Kasumi-1 (cell line): ENCODE measurements around the gene HRAS.
A peak's percentile ranks its signal among the peaks of the same experiment; 100 is the strongest.

ENCODE experiments used
- DNase-seq, 2 experiments: peaks; one replicate each; lab custom pipeline; 2025; lab: John Stamatoyannopoulos, UW

The HRAS gene

DNA sequence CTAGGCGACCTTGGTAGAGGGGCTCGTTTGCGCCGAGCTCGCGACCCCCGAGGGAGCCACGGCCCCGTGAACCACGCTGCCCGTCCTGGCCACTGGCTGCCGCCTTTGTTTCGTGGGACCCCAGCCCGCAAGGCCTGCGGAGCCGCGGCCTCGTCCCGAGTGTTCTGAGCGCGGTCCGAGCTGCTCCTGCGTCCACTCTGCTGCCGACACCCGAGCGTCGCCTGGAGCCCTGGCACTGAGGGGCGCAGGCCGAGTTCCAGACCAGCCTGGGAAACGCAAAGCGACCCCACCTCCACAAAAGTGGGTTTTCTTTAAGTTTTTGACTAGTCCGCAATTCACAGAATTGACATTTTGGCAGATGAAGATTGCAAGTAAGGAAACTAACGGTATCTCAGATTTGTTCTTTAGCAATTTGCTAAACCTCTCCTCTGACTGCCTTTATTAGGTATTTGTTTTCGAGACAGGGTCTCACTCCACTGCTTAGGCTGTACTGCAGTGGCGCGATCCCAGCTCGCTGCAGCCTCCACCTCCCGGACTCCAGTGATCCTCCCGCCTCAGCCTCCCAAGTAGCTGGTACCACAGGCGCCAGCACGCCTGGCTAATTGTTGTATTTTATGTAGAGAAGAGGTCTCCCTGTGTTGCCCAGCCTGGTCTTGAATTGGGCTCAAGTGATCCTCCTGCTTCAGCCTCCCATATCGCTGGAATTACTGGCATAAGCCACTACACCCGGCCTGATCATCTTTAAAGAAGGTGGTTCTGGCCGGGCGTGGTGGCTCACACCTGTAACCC lies 27.5 kb downstream of the HRAS start:
- DNase-seq: no peak

- peak; percentile 92 to 94 for DNase-seq
These were observed 28.2 kb downstream of the HRAS start, which contains the start of gene RNH1 for GRCh38 chr11:506995-507726. TSS of gene RNH1 (minus strand) at chr11:507242. CDS start at chr11:502162, 5,080 bp downstream.

DNA sequence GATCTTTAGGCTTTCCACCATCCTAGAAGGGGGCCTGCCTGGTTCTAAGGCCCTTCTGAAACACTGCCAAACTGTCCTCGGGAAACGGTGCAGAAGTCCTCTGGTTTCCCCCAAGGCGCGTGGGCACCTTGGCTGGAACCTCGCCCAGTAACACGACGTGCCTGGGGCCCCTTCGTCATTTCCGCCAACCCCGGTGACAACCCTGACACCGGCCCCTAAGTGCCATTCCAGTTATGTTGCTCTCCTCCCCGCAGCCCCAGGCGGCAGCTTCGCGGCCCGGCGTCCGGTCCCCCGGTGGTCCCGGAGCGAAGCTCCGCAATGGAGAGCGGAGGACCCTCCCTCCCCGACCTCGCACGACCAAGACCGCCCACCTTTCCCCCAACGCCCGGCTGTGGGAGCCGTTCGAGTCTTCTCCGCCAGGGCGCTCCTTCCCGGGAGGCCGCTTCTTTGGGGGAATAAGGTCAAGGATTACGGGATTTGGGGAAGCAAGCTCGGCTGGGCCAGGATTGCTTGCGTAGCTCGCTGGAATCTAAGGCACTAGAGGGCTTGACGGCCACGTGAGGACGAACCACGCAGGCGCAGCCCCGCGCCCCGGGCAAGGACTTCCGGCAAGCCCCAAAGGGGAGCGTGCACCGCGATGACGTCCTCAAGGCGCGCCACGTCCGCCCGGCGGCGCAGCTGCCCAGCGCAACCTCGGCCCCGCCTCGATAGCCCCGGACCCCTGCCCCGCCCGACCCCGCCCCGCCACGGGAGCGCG lies 29.0 kb downstream of the HRAS start:
- DNase-seq: peak; percentile 92 to 96

DNA sequence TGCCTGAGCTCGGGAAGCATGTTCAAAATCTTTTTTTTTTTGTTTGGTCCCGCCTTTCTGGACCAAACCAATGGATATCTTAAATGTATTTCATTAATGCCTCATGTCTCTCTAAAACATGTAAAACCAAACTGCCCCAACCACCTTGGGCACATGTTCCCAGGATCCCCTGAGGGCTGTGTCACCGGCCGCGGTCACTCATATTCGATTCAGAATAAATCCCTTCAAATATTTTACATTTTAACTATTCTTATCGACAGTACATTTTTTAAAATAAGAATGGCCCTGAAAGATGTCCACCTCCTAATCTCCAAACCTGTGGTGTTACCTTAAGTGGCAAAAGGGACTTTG lies 30.4 kb downstream of the HRAS start:
- no peak for DNase-seq

GRCh38 chr11:504053-504993 lies 31.1 kb downstream of the HRAS start:
- DNase-seq: peak; percentile 65 to 69

- peak; percentile 36 to 54 for DNase-seq
These were observed 32.0 kb downstream of the HRAS start for GRCh38 chr11:503179-503981.

DNA sequence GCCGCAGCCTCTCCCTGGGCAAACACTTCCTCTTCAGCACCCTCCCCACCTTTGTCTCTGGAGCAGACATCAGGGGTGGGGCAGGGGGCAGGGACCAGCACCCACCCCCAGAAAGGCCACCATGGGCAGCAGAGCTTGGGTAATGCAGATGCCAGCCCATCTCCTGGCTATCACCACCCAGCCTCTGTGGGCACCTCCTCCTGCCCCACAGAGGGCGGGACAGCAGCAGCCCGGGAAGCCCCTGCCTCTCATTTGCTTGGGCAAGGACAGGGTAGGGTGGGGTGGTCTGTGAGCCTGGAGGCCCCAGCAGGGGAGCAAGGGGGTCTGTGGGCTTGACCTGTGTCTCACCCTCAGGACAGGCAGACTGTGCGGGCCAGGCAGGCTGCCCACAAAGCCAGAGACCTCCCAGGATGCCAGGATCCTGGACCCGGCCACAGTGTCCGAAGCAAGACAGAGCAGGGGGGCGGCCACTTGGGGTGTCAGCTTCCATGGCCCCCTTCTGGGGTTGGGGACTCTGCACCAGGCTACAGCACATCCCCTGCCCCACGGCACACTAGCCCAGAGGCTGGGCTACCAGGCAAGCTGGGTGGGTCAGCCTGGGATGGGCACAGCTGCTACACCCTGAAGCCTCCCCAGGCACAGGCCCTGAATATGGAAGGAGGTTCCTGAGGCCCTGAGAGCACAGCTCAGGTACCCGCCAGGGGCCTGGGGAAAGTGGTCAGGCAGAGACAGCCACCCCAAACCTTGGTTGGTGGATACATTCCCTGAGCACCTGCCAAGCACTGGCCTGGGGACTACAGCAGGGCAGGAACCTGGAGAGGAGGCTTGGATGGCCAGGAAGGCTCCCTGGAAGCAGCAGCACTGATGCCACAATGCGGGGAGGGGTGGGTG lies 32.8 kb downstream of the HRAS start:
- no peak for DNase-seq

DNA sequence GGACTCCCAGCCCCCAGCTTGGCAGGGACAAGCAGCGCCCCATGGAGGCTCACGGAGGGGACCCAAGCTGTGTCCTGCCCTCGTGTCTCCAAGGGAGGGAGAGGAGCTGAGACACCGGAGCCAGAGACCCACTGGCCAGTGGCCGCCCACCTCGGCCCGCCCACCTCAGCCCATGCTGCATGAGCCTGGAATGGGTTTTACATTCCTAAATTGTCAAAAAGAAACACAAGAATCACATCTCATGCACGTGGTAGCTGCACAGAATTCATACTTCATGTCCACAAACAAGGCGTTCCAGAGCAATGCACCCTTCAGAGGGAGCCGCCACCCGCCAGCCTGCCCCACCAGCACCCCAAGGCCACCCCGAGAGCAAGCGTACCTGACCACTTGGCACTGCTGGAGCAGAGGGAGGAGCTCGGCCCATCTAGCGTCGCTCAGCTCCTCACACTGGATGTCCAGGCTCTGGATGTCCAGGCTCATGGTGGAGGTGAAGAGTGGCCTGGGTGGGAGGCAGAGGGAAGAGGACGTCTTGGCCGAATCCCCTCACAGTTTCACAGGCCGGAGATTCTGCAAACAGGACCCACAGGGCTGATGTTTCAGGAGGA lies 33.6 kb downstream of the HRAS start:
- DNase-seq: no peak

- DNase-seq: no peak
These were observed 34.2 kb downstream of the HRAS start for GRCh38 chr11:501001-501682.

DNA sequence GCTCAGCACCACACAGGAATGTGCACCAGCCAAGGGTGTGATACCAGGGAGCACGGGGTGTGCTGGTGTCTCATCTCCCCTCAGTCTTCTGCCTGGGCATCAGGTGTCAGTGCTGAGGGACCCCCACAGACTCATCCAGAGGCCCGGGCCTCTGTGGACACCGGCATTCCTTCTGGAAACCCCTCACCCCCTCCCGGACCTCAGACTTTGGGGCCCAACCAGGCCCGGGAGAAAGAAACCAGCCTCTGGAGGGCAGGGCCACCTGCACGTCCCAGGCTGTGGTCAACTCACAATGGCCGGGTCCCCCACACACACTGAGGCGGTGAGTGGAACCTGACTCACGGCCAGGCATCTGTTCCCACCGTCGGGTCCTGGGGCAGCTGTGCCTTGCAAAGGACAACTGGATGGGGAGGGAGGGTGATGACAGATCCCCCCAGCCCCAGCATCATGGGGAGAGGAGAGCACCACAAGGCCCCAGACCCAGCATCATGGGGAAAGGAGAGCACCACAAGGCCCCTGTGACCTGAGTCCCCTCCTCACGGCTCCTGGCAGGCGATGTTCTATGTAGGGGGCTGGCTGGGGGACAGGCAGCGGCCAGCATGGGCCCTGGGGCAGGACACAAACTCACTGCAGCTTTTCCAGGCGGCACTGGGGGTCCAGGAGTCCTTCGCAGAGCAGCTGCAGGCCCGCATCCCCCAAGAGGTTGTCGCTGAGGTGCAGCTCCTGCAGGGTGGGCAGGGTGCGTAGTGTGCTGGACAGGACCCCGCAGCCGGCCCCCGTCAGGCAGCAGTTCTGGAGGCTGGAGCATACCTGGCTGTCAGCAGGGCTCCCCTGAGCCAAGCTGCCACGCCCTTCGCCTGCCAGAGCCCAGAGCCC lies 35.9 kb downstream of the HRAS start:
- no peak for DNase-seq

DNA sequence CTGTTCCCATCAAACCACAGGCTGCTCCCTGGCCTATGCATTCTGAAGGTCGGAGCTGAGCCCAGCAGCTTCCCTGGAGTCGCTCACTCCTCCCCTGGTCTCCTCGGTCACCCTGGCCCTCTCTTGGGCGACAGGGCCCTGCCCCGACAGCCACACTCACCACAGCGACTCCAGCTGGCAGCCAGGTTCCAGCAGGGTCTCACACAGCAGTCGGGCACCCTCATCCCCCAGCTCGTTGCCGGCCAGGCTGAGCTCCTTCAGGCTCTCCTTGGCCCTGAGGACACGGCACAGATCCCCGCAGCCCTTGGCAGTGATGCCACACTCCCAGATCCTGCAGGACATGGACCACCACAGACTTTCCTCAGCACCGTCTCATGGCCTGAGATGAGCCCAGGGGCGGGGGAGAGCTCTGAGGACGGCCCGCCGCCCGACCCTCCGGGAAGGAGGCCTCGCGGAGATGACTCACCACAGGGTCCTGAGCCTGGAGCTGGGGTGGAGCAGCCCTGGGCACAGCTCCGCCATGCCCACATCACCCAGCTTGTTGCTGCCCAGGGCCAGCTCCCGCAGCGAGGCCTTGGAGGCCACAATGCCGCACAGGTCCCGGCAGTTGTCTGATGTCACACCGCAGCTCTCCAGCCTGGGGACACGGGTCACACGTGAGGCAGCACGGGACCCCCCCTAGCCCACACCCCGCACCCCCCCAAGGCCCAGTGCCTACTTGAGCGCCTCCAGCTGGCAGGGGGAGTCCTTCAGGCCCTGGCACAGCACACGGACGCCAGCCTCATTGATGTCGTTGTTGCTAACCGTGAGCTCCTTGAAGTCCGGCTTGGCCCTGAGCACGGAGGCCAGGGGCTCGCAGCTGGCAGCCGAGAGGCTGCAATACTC lies 36.8 kb downstream of the HRAS start:
- no peak for DNase-seq

DNA sequence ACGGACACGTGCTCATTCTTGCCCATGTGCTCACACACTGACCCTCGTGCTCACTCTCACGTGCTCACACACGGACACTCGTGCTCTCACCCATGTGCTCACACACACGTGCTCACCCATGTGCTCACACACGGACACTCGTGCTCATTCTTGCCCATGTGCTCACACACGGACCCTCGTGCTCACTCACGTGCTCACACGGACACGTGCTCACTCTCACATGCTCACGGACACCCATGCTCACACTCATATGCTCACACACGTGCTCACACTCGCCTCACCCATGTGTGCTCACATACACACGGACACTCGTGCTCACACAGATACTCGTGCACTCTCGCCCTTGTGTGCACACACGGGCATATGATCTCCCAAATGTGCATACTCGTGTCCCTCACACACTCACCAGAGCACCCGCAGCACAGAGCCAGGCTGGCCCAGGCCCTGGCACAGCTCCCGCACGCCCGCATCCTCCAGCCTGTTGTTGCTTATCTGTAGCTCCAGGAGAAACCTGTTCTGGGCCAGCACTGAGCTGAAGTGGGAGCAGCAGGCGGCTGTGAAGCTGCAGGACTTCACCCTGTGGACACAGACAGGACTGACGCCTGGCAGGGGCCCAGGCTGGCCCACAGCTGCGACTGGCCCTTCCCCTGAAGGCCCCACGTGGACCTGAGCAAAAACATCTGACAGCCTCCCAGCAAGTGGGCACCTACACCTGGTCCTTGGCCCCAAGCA lies 37.6 kb downstream of the HRAS start:
- no peak for DNase-seq

GRCh38 chr11:496834-497564 lies 38.4 kb downstream of the HRAS start:
- no peak for DNase-seq

- DNase-seq: no peak
These were observed 39.8 kb downstream of the HRAS start for GRCh38 chr11:495537-495931.
